ENCODE results near the gene ROR1.

DNA sequence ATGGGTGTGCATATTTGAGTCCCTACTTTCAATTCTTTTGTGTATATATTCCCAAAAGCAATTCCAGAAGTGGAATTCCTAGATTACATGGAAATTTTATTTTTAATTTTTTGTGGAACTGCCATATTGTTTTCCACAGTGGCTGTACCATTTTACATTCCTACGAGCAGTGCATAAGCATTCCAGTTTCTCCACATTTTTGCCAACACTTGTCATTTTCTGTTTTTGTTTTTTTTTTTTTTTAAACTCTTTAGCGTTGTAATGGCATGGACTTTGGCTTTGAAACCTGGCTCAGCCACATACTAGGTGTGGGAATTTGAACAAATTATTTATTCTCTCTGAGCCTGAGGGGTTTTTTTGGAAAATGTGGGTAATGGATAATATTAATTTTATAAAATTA lies 215.1 kb downstream of the ROR1 start:
- no peak for TF ChIP-seq POLR2A (IDR thresholded peaks at IDR 0.05)
- TF ChIP-seq, protein P1, sequence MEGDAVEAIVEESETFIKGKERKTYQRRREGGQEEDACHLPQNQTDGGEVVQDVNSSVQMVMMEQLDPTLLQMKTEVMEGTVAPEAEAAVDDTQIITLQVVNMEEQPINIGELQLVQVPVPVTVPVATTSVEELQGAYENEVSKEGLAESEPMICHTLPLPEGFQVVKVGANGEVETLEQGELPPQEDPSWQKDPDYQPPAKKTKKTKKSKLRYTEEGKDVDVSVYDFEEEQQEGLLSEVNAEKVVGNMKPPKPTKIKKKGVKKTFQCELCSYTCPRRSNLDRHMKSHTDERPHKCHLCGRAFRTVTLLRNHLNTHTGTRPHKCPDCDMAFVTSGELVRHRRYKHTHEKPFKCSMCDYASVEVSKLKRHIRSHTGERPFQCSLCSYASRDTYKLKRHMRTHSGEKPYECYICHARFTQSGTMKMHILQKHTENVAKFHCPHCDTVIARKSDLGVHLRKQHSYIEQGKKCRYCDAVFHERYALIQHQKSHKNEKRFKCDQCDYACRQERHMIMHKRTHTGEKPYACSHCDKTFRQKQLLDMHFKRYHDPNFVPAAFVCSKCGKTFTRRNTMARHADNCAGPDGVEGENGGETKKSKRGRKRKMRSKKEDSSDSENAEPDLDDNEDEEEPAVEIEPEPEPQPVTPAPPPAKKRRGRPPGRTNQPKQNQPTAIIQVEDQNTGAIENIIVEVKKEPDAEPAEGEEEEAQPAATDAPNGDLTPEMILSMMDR (IDR thresholded peaks at IDR 0.05), result no peak
